RKO (cell line): ENCODE measurements around the gene SSR4.
A peak's percentile ranks its signal among the peaks of the same experiment; 100 is the strongest.

Experiments used
- DNase-seq: peaks from one replicate; pipeline ENCODE4 v3.0.0-alpha.2; 2016; ENCODE audit warnings: low spot score

Gene SSR4

DNA sequence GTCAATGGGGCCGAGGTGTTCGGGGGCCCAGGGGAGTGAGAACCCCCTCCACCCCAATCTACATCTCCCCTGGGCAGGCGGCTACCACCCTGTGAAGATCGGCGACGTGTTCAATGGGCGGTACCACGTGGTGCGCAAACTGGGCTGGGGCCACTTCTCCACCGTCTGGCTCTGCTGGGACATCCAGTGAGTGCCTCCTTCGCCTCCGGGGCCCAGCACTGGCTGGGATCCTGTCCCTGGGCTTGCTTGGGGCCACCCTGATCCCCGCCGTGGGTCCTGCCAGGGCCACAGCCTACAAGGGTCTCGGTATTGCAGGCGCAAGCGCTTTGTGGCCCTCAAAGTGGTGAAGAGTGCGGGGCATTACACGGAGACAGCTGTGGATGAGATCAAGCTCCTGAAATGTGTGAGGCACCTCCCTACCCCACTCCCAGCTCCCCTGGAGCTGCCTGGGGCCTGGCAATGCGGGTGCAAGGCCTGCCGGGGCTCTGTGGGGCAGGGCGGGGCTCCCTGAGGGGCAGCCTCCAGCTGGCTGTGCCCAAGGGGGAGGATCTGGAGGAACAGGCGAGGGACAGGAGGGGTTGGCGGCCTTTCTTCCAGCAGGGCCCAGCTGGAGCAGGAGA is 12.9 kb upstream of the SSR4 start:
- DNase-seq = no peak

DNA sequence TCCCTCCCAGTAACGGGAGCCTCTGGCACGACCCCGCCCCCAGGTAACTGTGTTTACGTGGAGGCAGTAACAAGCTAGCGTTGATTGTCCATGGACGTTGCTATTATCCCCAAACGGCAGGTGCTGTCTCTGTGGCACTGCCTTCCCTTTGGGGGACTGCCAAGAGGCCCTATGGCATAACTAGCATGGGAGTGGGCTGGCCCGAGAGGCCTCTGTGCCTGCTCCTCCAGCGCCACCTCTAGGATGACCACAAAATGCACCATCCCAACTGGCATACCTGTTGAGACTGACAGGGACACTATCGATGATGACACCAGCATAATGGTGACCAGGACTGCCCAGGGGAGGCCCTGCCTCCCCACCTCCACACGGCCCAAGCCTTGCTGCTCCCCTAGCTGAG is 12.2 kb upstream of the SSR4 start:
- DNase-seq = no peak

DNA sequence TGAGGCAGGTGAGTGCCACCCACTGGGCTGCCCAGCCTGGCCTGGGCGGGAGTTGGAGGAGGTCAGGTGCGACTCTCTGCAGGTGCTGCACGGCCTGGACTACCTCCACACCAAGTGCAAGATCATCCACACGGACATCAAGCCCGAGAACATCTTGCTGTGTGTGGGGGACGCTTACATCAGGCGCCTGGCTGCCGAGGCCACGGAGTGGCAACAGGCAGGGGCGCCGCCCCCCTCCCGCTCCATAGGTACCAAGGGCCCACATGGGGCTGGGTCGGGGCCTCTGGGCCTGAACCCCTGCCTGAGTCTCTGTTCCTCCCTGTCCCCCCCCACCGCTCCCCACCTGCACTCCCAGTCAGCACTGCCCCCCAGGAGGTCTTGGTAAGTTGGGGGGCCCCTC is 11.6 kb upstream of the SSR4 start:
- no peak for DNase-seq

DNA sequence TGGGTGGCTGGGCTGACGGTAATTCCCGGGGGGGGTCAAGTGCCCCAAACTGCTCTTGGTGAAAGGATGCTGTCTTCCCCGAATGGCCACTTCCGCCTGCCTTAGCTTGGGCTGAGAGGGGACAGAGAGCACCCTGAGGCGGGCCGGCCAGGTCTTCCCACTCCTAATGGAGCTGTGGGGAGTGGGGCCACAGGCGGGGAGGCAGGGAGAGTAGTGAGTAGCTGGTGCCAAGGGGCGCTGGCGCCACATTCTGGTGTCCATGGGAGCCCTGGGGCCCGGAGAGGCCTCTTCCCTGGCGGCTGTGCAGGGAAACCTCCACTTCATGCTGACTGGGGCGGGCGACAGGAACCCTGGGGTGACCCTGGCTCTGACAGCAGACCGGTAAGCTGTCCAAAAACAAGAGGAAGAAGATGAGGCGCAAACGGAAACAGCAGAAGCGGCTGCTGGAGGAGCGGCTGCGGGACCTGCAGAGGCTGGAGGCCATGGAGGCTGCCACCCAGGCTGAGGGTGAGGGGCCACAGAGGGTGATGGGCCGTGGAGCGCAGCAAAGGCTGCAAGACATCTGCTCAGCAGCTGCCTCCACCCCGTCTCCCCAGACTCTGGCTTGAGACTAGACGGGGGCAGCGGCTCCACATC is 11.0 kb upstream of the SSR4 start:
- DNase-seq = no peak

DNA sequence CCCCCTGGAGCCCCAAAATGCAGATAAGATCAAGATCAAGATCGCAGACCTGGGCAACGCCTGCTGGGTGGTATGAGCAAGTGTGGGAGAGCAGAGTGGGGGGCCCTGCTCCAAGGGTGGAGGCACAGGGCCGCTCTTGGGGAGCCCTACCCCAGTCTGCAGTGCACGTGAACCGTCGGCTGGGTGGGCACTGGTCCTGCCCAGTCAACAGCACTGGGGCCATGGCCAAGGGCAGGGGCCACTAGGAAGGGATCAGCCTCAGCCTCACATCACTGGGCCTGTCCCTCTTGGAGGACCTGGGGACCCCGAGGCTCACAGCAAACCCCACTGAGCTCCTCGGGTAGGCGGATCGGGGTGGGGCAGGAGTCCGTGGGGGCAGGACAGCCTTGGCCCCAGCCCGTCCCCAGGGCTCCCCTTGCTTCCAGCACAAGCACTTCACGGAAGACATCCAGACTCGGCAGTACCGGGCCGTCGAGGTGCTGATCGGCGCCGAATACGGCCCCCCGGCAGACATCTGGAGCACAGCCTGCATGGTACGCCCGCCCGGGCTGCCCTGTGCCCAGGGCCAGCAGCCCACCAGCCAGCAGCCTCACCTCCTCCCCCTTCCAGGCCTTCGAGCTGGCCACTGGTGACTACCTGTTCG is 10.0 kb upstream of the SSR4 start:
- no peak for DNase-seq

DNA sequence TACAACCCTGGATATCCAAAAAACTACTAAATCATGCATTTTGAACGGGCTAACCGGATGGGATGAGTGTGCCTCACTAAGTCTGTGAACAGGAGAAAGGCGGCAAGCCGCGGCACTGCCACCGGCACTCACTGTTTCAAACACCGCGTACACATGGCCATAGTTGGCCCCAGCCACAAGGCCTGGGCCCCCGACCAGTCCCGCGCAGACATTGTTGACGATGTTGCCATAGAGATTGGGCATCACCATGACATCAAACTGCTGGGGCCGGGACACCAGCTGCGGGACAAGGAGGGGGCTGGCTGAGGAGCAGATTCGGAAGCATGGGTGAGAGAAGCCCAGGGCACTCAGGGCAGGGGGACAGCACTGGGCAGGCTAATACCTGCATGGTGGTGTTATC is 7.8 kb upstream of the SSR4 start:
- DNase-seq = no peak

- no peak for DNase-seq
Measured at GRCh38 chrX:153789654-153790053, 4.8 kb upstream of the SSR4 start.

GRCh38 chrX:153791104-153791852 is 3.2 kb upstream of the SSR4 start:
- no peak for DNase-seq

GRCh38 chrX:153792368-153792767 is 2.1 kb upstream of the SSR4 start:
- DNase-seq = no peak

GRCh38 chrX:153793291-153793690 is 1.2 kb upstream of the SSR4 start:
- peak; percentile 34 for DNase-seq

DNA sequence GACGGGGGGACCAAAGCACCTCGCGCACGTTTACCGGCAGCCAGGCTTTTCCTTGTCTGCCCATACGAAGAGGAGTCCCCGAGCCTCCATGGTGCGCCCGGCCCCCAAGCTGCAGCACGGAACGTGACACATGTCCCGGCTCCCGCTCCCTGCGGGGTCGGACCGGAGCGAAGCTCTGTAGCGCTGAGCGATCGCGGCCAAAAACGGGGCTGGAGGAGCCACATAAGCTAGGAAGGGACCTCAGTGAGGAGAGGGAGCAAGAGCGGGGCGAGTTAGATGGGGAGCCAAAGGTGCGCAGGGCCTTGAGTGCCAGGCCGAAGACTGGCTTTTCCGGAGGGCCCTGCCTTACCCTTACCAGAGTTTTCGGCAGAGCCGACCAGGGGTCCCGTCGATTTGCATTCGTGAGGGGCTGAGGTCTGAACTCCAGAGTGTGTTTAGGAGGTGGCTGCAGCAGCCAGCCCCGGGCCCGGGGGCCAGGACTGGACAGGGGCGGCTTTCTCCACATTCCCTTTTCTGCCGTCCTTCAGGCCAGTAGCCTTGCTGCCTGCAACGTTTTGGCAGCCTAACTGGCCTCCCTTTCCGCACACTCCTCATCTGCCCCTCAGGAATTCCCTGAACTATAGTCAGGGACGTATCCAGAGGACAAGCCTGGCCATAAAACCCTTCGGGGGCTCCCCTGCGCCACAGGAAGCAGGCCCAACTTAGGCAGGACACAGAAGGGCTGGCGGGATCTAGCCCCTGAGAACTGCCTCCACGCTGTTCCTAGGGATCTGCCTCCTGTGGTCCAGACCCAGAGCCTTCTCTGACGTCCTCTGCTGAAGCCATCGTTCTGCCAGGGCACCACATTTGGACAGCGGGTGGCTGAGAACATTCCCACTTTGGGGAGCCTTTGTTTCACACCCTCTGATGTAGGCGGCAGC is 689 bp downstream of the SSR4 start:
- peak; percentile 18 for DNase-seq

GRCh38 chrX:153797415-153798015 is 3.0 kb downstream of the SSR4 start:
- DNase-seq = no peak

- DNase-seq = no peak
Measured at GRCh38 chrX:153799326-153799725, 4.9 kb downstream of the SSR4 start.

GRCh38 chrX:153800177-153800722 is 5.8 kb downstream of the SSR4 start:
- no peak for DNase-seq

DNA sequence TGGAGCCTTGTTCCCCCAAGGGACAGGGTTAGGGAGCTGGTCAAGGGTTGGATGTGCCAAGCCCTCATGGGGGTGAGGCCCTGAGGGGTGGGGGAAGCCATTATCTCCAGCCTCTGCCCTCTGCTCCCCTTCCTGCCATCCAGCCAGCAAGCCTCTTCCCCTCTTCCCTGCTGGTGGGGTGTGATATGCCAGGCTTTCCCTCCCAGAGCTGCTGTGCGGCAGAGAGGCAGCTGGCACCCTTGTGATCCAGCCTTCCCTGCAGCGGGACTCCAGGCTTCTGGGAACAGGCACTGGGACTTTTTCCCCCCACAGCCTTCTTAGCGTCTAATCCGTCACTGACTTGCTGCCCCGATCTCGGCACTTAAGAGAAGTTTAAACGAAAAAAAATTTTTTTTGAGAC is 6.3 kb downstream of the SSR4 start:
- no peak for DNase-seq

- DNase-seq = no peak
Measured at GRCh38 chrX:153801669-153802068, 7.2 kb downstream of the SSR4 start.

- no peak for DNase-seq
Measured at GRCh38 chrX:153802513-153803045, 8.1 kb downstream of the SSR4 start.

GRCh38 chrX:153803211-153804099 is 9.0 kb downstream of the SSR4 start:
- DNase-seq = no peak

- no peak for DNase-seq
Measured at GRCh38 chrX:153804100-153804595, 9.7 kb downstream of the SSR4 start.

DNA sequence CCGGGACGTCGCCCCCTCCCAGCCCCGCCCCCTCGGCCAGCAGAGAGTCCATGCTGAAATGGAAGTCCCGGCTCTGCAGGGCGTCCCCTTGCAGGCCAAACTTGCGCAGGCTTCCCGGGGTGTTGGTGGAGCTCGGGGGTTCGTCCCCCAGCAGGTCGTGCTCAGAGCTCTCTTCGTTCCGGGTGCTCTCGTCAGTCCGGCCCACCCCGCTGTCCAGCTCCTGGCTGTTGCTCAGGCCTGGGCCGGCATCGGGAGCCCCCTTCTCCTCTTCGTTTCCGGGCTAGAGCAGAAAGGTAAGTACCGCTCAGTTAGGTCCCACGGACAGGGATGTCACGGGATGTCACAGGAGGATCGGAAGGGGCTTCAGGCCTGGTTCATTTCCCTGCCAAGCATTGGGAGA is 10.2 kb downstream of the SSR4 start:
- no peak for DNase-seq
